ENCODE measurements around the gene ACSL6.

Gene ACSL6

GRCh38 chr5:131944702-131945550 is 66.5 kb downstream of the ACSL6 start:
- H3K9ac ChIP-seq (ENCODE audit: low read depth in 1 of 2, low read length in 2 of 2): no peak overlapping the region
- H3K27ac ChIP-seq (ENCODE audit: low read depth in 2 of 2, low read length in 2 of 2): no peak overlapping the region
- H3K9me3 ChIP-seq (ENCODE audit: control insufficient read depth in 2 of 2, low read length in 2 of 2): no peaks in the 10 kb centered on the region
- H3K27me3 ChIP-seq (ENCODE audit: control insufficient read depth in 2 of 2, insufficient read depth in 2 of 2, low read length in 2 of 2): no peaks in the 10 kb centered on the region
- no peak overlapping the region for H3K4me3 ChIP-seq (ENCODE audit: low read length in 2 of 2)
- H3K36me3 ChIP-seq (ENCODE audit: control insufficient read depth in 2 of 2, insufficient read depth in 2 of 2, low read length in 2 of 2): no peaks in the 10 kb centered on the region
- H3K4me1 ChIP-seq (ENCODE audit: control insufficient read depth in 2 of 2, insufficient read depth in 2 of 2, low read length in 2 of 2): no peaks in the 10 kb centered on the region

DNA sequence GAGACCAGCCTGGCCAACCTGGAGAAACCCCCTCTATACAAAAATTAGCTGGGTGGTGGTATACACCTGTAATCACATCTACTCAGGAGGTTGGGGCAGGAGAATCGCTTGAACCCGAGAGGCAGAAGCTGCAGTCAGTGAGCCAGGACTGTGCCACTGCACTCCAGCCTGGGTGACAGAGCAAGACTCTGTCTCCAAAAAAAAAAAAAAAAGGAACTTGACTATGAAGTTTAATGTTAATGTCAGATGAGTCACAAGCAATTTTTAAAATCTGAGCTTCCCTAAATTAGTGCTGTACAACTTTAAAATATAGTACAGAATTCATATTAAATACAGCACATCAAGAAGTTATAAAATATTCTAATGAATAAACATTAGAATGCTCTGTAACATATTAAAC is 67.5 kb downstream of the ACSL6 start:
- no peaks in the 10 kb centered on the region for H3K4me1 ChIP-seq (ENCODE audit: control insufficient read depth in 2 of 2, insufficient read depth in 2 of 2, low read length in 2 of 2)
- H3K4me3 ChIP-seq (ENCODE audit: low read length in 2 of 2): no peak overlapping the region
- H3K27ac ChIP-seq (ENCODE audit: low read depth in 2 of 2, low read length in 2 of 2): no peak overlapping the region
- no peaks in the 10 kb centered on the region for H3K36me3 ChIP-seq (ENCODE audit: control insufficient read depth in 2 of 2, insufficient read depth in 2 of 2, low read length in 2 of 2)
- no peak overlapping the region for H3K9ac ChIP-seq (ENCODE audit: low read depth in 1 of 2, low read length in 2 of 2)
- H3K9me3 ChIP-seq (ENCODE audit: control insufficient read depth in 2 of 2, low read length in 2 of 2): no peaks in the 10 kb centered on the region
- no peaks in the 10 kb centered on the region for H3K27me3 ChIP-seq (ENCODE audit: control insufficient read depth in 2 of 2, insufficient read depth in 2 of 2, low read length in 2 of 2)

DNA sequence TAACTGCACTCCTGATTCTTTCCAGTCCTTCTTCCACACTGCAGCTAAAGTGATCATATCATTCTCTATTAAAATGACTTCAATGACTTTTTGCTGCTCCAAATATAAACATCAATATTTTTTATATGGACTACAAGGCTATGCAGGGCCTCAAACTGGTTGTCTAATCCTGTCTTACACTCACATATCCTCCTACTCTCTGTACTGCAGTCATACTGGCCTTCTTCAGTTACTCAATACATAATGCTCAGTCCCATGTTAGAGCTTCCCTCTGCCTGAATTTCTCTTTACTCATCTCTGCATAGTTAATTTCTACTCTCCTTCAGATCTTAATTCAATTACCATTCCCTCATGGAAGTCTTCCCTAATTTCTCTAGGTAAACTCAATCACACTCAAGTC is 69.4 kb downstream of the ACSL6 start:
- Histone ChIP-seq H3K27ac (ENCODE audit: low read depth in 2 of 2, low read length in 2 of 2) (no peak overlapping the region), H3K9me3 (ENCODE audit: control insufficient read depth in 2 of 2, low read length in 2 of 2) (no peaks in the 10 kb centered on the region), H3K4me1 (ENCODE audit: control insufficient read depth in 2 of 2, insufficient read depth in 2 of 2, low read length in 2 of 2) (no peaks in the 10 kb centered on the region), H3K9ac (ENCODE audit: low read depth in 1 of 2, low read length in 2 of 2) (no peak overlapping the region), H3K36me3 (ENCODE audit: control insufficient read depth in 2 of 2, insufficient read depth in 2 of 2, low read length in 2 of 2) (no peaks in the 10 kb centered on the region), H3K4me3 (ENCODE audit: low read length in 2 of 2) (no peak overlapping the region), H3K27me3 (ENCODE audit: control insufficient read depth in 2 of 2, insufficient read depth in 2 of 2, low read length in 2 of 2) (no peaks in the 10 kb centered on the region)

- H3K9me3 ChIP-seq (ENCODE audit: control insufficient read depth in 2 of 2, low read length in 2 of 2): no peaks in the 10 kb centered on the region
- no peaks in the 10 kb centered on the region for H3K4me1 ChIP-seq (ENCODE audit: control insufficient read depth in 2 of 2, insufficient read depth in 2 of 2, low read length in 2 of 2)
- H3K27me3 ChIP-seq (ENCODE audit: control insufficient read depth in 2 of 2, insufficient read depth in 2 of 2, low read length in 2 of 2): no peaks in the 10 kb centered on the region
- H3K9ac ChIP-seq (ENCODE audit: low read depth in 1 of 2, low read length in 2 of 2): no peak overlapping the region
- H3K27ac ChIP-seq (ENCODE audit: low read depth in 2 of 2, low read length in 2 of 2): no peak overlapping the region
- H3K36me3 ChIP-seq (ENCODE audit: control insufficient read depth in 2 of 2, insufficient read depth in 2 of 2, low read length in 2 of 2): no peaks in the 10 kb centered on the region
- H3K4me3 ChIP-seq (ENCODE audit: low read length in 2 of 2): no peak overlapping the region
Observed at GRCh38 chr5:131939690-131940345, 71.6 kb downstream of the ACSL6 start.

DNA sequence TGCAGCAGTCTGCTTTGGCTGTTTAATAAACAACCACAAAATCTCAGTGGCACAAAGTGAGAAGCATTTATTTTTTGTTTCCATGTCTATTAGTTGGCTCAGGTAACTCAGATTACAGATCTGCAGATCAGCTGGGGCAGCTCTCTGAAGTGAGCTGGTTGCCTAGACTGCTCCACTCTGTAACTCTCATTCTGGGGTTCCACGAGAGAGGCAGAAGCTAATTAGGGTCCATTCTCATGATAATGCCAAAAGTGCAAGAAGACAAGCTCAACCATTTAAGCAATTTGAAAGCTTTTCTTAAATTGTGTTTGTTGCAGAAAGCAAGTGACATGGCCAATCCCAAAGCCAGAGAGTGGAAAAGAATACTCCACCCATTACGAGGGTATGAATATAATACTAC is 79.2 kb downstream of the ACSL6 start:
- no peaks in the 10 kb centered on the region for H3K4me1 ChIP-seq (ENCODE audit: control insufficient read depth in 2 of 2, insufficient read depth in 2 of 2, low read length in 2 of 2)
- H3K9ac ChIP-seq (ENCODE audit: low read depth in 1 of 2, low read length in 2 of 2): no peak overlapping the region
- no peak overlapping the region for H3K4me3 ChIP-seq (ENCODE audit: low read length in 2 of 2)
- peaks cover 0 to 3% of the 10 kb centered on the region in 2 donors for H3K9me3 ChIP-seq (ENCODE audit: control insufficient read depth in 2 of 2, low read length in 2 of 2)
- H3K27ac ChIP-seq (ENCODE audit: low read depth in 2 of 2, low read length in 2 of 2): no peak overlapping the region
- H3K36me3 ChIP-seq (ENCODE audit: control insufficient read depth in 2 of 2, insufficient read depth in 2 of 2, low read length in 2 of 2): no peaks in the 10 kb centered on the region
- H3K27me3 ChIP-seq (ENCODE audit: control insufficient read depth in 2 of 2, insufficient read depth in 2 of 2, low read length in 2 of 2): no peaks in the 10 kb centered on the region

DNA sequence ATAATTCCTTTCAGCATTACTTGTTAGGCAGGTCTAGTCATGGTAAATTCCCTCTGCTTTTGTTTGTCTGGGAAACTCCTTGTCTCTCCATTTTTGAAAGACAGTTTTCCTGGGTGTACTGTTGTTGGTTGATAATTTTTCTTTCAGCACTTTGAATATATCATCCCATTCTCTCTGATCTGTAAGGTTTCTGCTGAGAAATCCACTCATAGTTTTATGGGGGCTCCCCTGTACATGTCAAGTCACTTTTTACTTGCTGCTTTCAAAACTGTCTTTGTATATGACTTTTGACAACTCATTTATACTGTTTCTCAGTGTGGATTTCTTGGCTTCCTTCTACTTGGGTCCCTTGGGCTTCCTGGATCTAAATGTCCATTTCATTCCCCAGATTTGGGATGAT is 82.5 kb downstream of the ACSL6 start:
- H3K9ac ChIP-seq (ENCODE audit: low read depth in 1 of 2, low read length in 2 of 2): no peak overlapping the region
- no peak overlapping the region for H3K27ac ChIP-seq (ENCODE audit: low read depth in 2 of 2, low read length in 2 of 2)
- no peaks in the 10 kb centered on the region for H3K36me3 ChIP-seq (ENCODE audit: control insufficient read depth in 2 of 2, insufficient read depth in 2 of 2, low read length in 2 of 2)
- no peak overlapping the region for H3K4me3 ChIP-seq (ENCODE audit: low read length in 2 of 2)
- no peaks in the 10 kb centered on the region for H3K4me1 ChIP-seq (ENCODE audit: control insufficient read depth in 2 of 2, insufficient read depth in 2 of 2, low read length in 2 of 2)
- no peaks in the 10 kb centered on the region for H3K27me3 ChIP-seq (ENCODE audit: control insufficient read depth in 2 of 2, insufficient read depth in 2 of 2, low read length in 2 of 2)
- peaks cover 2 to 3% of the 10 kb centered on the region in 2 donors for H3K9me3 ChIP-seq (ENCODE audit: control insufficient read depth in 2 of 2, low read length in 2 of 2)

GRCh38 chr5:131926168-131926567 is 85.3 kb downstream of the ACSL6 start:
- no peaks in the 10 kb centered on the region for H3K36me3 ChIP-seq (ENCODE audit: control insufficient read depth in 2 of 2, insufficient read depth in 2 of 2, low read length in 2 of 2)
- H3K9ac ChIP-seq (ENCODE audit: low read depth in 1 of 2, low read length in 2 of 2): no peak overlapping the region
- H3K4me1 ChIP-seq (ENCODE audit: control insufficient read depth in 2 of 2, insufficient read depth in 2 of 2, low read length in 2 of 2): no peaks in the 10 kb centered on the region
- H3K27ac ChIP-seq (ENCODE audit: low read depth in 2 of 2, low read length in 2 of 2): no peak overlapping the region
- H3K27me3 ChIP-seq (ENCODE audit: control insufficient read depth in 2 of 2, insufficient read depth in 2 of 2, low read length in 2 of 2): no peaks in the 10 kb centered on the region
- no peak overlapping the region for H3K4me3 ChIP-seq (ENCODE audit: low read length in 2 of 2)
- H3K9me3 ChIP-seq (ENCODE audit: control insufficient read depth in 2 of 2, low read length in 2 of 2): peaks cover 2 to 3% of the 10 kb centered on the region in 2 donors

DNA sequence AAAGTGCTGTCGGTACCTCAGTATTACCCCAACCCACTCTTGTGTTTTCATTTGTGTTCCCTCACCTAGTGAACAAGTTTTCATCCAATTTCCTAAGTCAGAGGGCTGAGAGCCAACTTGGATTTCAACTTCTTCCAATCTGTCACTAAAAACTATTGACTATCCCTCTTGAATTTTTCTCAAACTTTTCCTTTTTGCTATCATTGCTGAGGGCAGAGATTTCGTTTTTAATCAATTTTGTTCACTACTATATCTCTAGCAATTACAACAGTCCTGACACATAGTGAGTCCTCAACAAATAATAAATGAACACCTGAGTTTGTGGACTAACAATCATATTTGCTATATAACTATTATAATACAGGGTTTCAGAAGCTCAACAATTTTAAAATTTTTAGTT is 95.0 kb downstream of the ACSL6 start:
- Histone ChIP-seq H3K9me3 (ENCODE audit: control insufficient read depth in 2 of 2, low read length in 2 of 2) (no peaks in the 10 kb centered on the region), H3K36me3 (ENCODE audit: control insufficient read depth in 2 of 2, insufficient read depth in 2 of 2, low read length in 2 of 2) (no peaks in the 10 kb centered on the region), H3K27ac (ENCODE audit: low read depth in 2 of 2, low read length in 2 of 2) (no peak overlapping the region), H3K4me1 (ENCODE audit: control insufficient read depth in 2 of 2, insufficient read depth in 2 of 2, low read length in 2 of 2) (no peaks in the 10 kb centered on the region), H3K27me3 (ENCODE audit: control insufficient read depth in 2 of 2, insufficient read depth in 2 of 2, low read length in 2 of 2) (no peaks in the 10 kb centered on the region), H3K4me3 (ENCODE audit: low read length in 2 of 2) (no peak overlapping the region), H3K9ac (ENCODE audit: low read depth in 1 of 2, low read length in 2 of 2) (no peak overlapping the region)

DNA sequence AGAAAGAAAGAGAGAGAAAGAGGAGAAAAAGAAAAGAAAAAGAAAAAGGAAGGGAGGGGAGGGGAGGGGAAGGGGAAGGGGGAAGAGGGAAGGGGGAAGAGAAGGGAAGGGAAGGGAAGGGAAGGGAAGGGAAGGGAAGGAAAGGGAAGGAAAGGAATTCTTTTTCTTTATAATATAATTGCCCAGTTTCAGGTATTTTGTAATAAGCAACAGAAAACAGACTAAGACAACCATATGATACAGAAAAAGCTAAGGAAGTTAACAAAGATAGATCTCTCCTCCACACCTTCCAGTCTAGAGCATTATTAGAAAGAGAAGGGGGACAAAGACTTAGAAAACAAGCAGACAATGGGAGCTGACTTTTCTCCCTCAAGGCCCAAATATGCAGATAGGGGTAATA is 97.0 kb downstream of the ACSL6 start:
- H3K27ac ChIP-seq (ENCODE audit: low read depth in 2 of 2, low read length in 2 of 2): no peak overlapping the region
- no peaks in the 10 kb centered on the region for H3K36me3 ChIP-seq (ENCODE audit: control insufficient read depth in 2 of 2, insufficient read depth in 2 of 2, low read length in 2 of 2)

DNA sequence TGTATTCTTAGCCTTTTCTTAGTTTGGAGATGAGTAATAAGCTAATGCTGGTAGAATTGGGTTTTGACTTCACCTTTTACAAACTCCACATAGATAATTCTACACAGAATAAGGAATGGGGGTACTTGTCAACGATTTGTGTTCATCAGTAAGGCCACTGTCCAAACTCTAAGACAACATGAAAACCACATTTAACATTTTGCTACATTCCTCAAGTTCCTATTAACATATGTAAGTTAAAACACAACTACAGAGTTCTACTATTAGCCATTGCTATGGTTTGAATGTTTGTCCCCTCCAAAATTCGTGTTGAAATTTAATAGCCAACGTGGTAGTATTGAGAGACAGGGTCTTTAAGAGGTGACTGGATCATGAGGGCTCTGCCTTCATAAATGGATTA is 97.9 kb downstream of the ACSL6 start:
- no peaks in the 10 kb centered on the region for H3K9me3 ChIP-seq (ENCODE audit: control insufficient read depth in 2 of 2, low read length in 2 of 2)

More for the DNA sequence above, 97.0 kb downstream of the ACSL6 start:
- Histone ChIP-seq H3K9ac (ENCODE audit: low read depth in 1 of 2, low read length in 2 of 2) (no peak overlapping the region), H3K27me3 (ENCODE audit: control insufficient read depth in 2 of 2, insufficient read depth in 2 of 2, low read length in 2 of 2) (no peaks in the 10 kb centered on the region), H3K9me3 (ENCODE audit: control insufficient read depth in 2 of 2, low read length in 2 of 2) (no peaks in the 10 kb centered on the region), H3K4me3 (ENCODE audit: low read length in 2 of 2) (no peak overlapping the region), H3K4me1 (ENCODE audit: control insufficient read depth in 2 of 2, insufficient read depth in 2 of 2, low read length in 2 of 2) (no peaks in the 10 kb centered on the region)

More for the DNA sequence above, 97.9 kb downstream of the ACSL6 start:
- Histone ChIP-seq H3K27ac (ENCODE audit: low read depth in 2 of 2, low read length in 2 of 2) (no peak overlapping the region), H3K4me3 (ENCODE audit: low read length in 2 of 2) (no peak overlapping the region), H3K9ac (ENCODE audit: low read depth in 1 of 2, low read length in 2 of 2) (no peak overlapping the region), H3K4me1 (ENCODE audit: control insufficient read depth in 2 of 2, insufficient read depth in 2 of 2, low read length in 2 of 2) (no peaks in the 10 kb centered on the region), H3K27me3 (ENCODE audit: control insufficient read depth in 2 of 2, insufficient read depth in 2 of 2, low read length in 2 of 2) (no peaks in the 10 kb centered on the region), H3K36me3 (ENCODE audit: control insufficient read depth in 2 of 2, insufficient read depth in 2 of 2, low read length in 2 of 2) (no peaks in the 10 kb centered on the region)

All from mucosa of rectum (tissue), 2 donors.